Aorta (tissue), 5 donors: Measurements from ENCODE around the gene GFI1. TPM values are rescaled to one million over a fixed set of nuclear protein-coding genes. Genes with fewer than 3 reads are reported as not detected.

Source experiments
- ATAC-seq: fragments of 200-7000 bp; cut with Tn5 transposase; one replicate; pipeline ENCODE4 v1.9.1; 2022; ENCODE audit warnings: moderate library complexity; ENCODE audit not compliant: low FRiP score
- DNase-seq, 2 donors: peaks; one replicate each; pipeline ENCODE4 v3.0.0-alpha.2; 2020
- H3K27ac ChIP-seq, 2 donors: one replicate each; pipeline ENCODE4 v1.5.1; 2013; ENCODE audit warnings: low read length in 2 of 2, mild to moderate bottlenecking in 2 of 2, moderate library complexity in 2 of 2, control low read depth in 1 of 2, inconsistent platforms in 1 of 2, low read depth in 1 of 2
- H3K27me3 ChIP-seq, 2 donors: one replicate each; pipeline ENCODE4 v1.6.1; 2013; ENCODE audit warnings: control low read depth in 1 of 2, low read length in 1 of 2, mild to moderate bottlenecking in 1 of 2, moderate library complexity in 1 of 2; ENCODE audit not compliant: insufficient read depth in 2 of 2, control insufficient read depth in 1 of 2
- H3K36me3 ChIP-seq, 2 donors: one replicate each; pipeline ENCODE4 v1.6.1; 2013; ENCODE audit warnings: control low read depth in 1 of 2, low read length in 1 of 2, mild to moderate bottlenecking in 1 of 2; ENCODE audit not compliant: insufficient read depth in 2 of 2, control insufficient read depth in 1 of 2
- H3K4me1 ChIP-seq, 2 donors: one replicate each; pipeline ENCODE4 v1.6.1; 2013; ENCODE audit warnings: low read length in 2 of 2, control low read depth in 1 of 2, mild to moderate bottlenecking in 1 of 2, moderate library complexity in 1 of 2; ENCODE audit not compliant: insufficient read depth in 2 of 2, control insufficient read depth in 1 of 2
- H3K4me3 ChIP-seq, 2 donors: one replicate each; pipeline ENCODE4 v1.5.1; 2013; ENCODE audit warnings: low read length in 2 of 2, control low read depth in 1 of 2, mild to moderate bottlenecking in 1 of 2
- H3K9me3 ChIP-seq: one replicate; pipeline ENCODE4 v1.6.1; 2013; ENCODE audit warnings: mild to moderate bottlenecking, low read length; ENCODE audit not compliant: control insufficient read depth
- WGBS, 2 donors: extraction: QIAGEN DNeasy Blood & Tissue Kit; methylation state at CpG; one replicate each; pipeline ENCODE4 v1.1.7; 2013; 5-methylcytosine and 5-hydroxymethylcytosine counted together
- intact Hi-C, 2 donors: fragments of 100-400 bp; cut with DNase I; formaldehyde crosslinking; loops; one replicate each; pipeline versions ENCODE4 v1.14.2 to v1.15.0; 2022
- polyA plus RNA-seq, 2 donors: library from polyadenylated mRNA; stranded (reverse); fragments of 200-250 nt; gene quantifications; one replicate each; pipeline ENCODE4 v1.2.3, GENCODE V29; 2013
- total RNA-seq, 2 donors: library from RNA; stranded (reverse); fragmentation: NEBNext Ultra II Directional; extraction: Animal tissue kit (Norgen Biotek cat#: 25700); gene quantifications; one replicate each; pipeline ENCODE4 v1.2.1, GENCODE V29; 2021
- donor health status: healthy with polysubstance abuse.
- donor health status: Bipolar disorder and iron deficiency.
- donor health status: DM: no; HTN: no; CAD: no.
- donor health status: DM: no; HTN: no; CAD: no.
- donor health status: DM: yes; HTN: yes; CAD: no.

GFI1 gene
- total and polyA plus RNA-seq, 4 donors, result 0.13 to 1.9 (median 0.87) TPM

GRCh38 chr1:92509619-92510018 is 22.9 kb upstream of the GFI1 start:
- ATAC-seq, result no peak
- 98% methylated on average over 1 of the region's 1 CpG for WGBS, 2 donors
- intact Hi-C loops, result no loop called here
- no peaks in the 10 kb centered on the region for H3K27me3 ChIP-seq
- H3K4me1 ChIP-seq, result no peaks in the 10 kb centered on the region
- no peak overlapping the region for H3K4me3 ChIP-seq
- DNase-seq, result no peak
- H3K27ac ChIP-seq, result no peak overlapping the region
- no peaks in the 10 kb centered on the region for H3K36me3 ChIP-seq
- H3K9me3 ChIP-seq, result no peaks in the 10 kb centered on the region

GRCh38 chr1:92505015-92505692 is 18.4 kb upstream of the GFI1 start:
- intact Hi-C loops, result no loop called here
- H3K36me3 ChIP-seq, result no peaks in the 10 kb centered on the region
- no peak overlapping the region for H3K27ac ChIP-seq
- ATAC-seq (no peak), DNase-seq (no peak)
- no peaks in the 10 kb centered on the region for H3K27me3 ChIP-seq
- WGBS, 2 donors, result 76 to 79% methylated on average over 6 of the region's 6 CpGs
- no peaks in the 10 kb centered on the region for H3K4me1 ChIP-seq
- H3K4me3 ChIP-seq, result no peak overlapping the region
- no peaks in the 10 kb centered on the region for H3K9me3 ChIP-seq

- no peak overlapping the region for H3K4me3 ChIP-seq
- H3K4me1 ChIP-seq, result no peaks in the 10 kb centered on the region
- WGBS, 2 donors, result 80 to 83% methylated on average over 8 of the region's 8 CpGs
- no peaks in the 10 kb centered on the region for H3K9me3 ChIP-seq
- H3K27ac ChIP-seq, result no peak overlapping the region
- ATAC-seq, result no peak
- intact Hi-C loops, result no loop called here
- no peaks in the 10 kb centered on the region for H3K36me3 ChIP-seq
- H3K27me3 ChIP-seq, result no peaks in the 10 kb centered on the region
- no peak for DNase-seq
These were observed 17.7 kb upstream of the GFI1 start for GRCh38 chr1:92504291-92505014.

GRCh38 chr1:92503926-92504285 is 17.2 kb upstream of the GFI1 start:
- ATAC-seq (no peak), DNase-seq (no peak)
- no peak overlapping the region for H3K27ac ChIP-seq
- H3K4me3 ChIP-seq, result no peak overlapping the region
- 45 to 47% methylated on average over 6 of the region's 6 CpGs for WGBS, 2 donors
- H3K36me3 ChIP-seq, result no peaks in the 10 kb centered on the region
- H3K9me3 ChIP-seq, result no peaks in the 10 kb centered on the region
- H3K27me3 ChIP-seq, result no peaks in the 10 kb centered on the region
- intact Hi-C loops, result no loop called here
- no peaks in the 10 kb centered on the region for H3K4me1 ChIP-seq

GRCh38 chr1:92503043-92503925 is 16.6 kb upstream of the GFI1 start:
- H3K4me3 ChIP-seq, result no peak overlapping the region
- ATAC-seq, result no peak
- no peaks in the 10 kb centered on the region for H3K9me3 ChIP-seq
- H3K27ac ChIP-seq, result no peak overlapping the region
- 72 to 81% methylated on average over 6 of the region's 6 CpGs for WGBS, 2 donors
- intact Hi-C loops, result no loop called here
- no peaks in the 10 kb centered on the region for H3K27me3 ChIP-seq
- no peak for DNase-seq
- no peaks in the 10 kb centered on the region for H3K36me3 ChIP-seq
- H3K4me1 ChIP-seq, result no peaks in the 10 kb centered on the region

- intact Hi-C loops, result no loop called here
- no peaks in the 10 kb centered on the region for H3K9me3 ChIP-seq
- H3K4me3 ChIP-seq, result no peak overlapping the region
- H3K27me3 ChIP-seq, result no peaks in the 10 kb centered on the region
- H3K27ac ChIP-seq, result no peak overlapping the region
- DNase-seq (no peak), ATAC-seq (no peak)
- H3K4me1 ChIP-seq, result no peaks in the 10 kb centered on the region
- no peaks in the 10 kb centered on the region for H3K36me3 ChIP-seq
These were observed 15.5 kb upstream of the GFI1 start for GRCh38 chr1:92502247-92502646.

GRCh38 chr1:92500552-92500951 is 13.8 kb upstream of the GFI1 start:
- Histone ChIP-seq H3K4me1 (no peaks in the 10 kb centered on the region), H3K27ac (no peak overlapping the region), H3K9me3 (no peaks in the 10 kb centered on the region), H3K36me3 (no peaks in the 10 kb centered on the region), H3K27me3 (no peaks in the 10 kb centered on the region), H3K4me3 (no peak overlapping the region)
- intact Hi-C loops, result no loop called here
- WGBS, 2 donors, result 75 to 78% methylated on average over 1 of the region's 1 CpG
- DNase-seq, result no peak
- no peak for ATAC-seq

- no peak overlapping the region for H3K27ac ChIP-seq
- no peaks in the 10 kb centered on the region for H3K36me3 ChIP-seq
- 82 to 85% methylated on average over 2 of the region's 2 CpGs for WGBS, 2 donors
- H3K4me3 ChIP-seq, result no peak overlapping the region
- peaks cover 1% of the 10 kb centered on the region for H3K9me3 ChIP-seq
- ATAC-seq, result no peak
- no peaks in the 10 kb centered on the region for H3K4me1 ChIP-seq
- DNase-seq, result no peak
- H3K27me3 ChIP-seq, result no peaks in the 10 kb centered on the region
- intact Hi-C loops, result no loop called here
These were observed 8.8 kb upstream of the GFI1 start for GRCh38 chr1:92495392-92496063.
